HFFc6 (cell line): ENCODE measurements around the gene KRT84. TPM values are rescaled to one million over a fixed set of nuclear protein-coding genes. Genes with fewer than 3 reads are reported as not detected.

Source experiments
- DNase-seq: peaks from one replicate; pipeline ENCODE4 v3.0.0-alpha.2; 2018
- H3K27ac Mint-ChIP-seq: 2 replicates; pipeline ENCODE4 v1.8.0; 2020; ENCODE audit warnings: mild to moderate bottlenecking, mixed read lengths
- H3K27me3 Mint-ChIP-seq: 2 replicates; pipeline ENCODE4 v1.8.0; 2021; ENCODE audit warnings: mild to moderate bottlenecking, moderate library complexity, mixed read lengths; ENCODE audit not compliant: insufficient read depth
- H3K36me3 Mint-ChIP-seq: 2 replicates; pipeline ENCODE4 v1.8.0; 2021; ENCODE audit warnings: low read depth, mixed read lengths
- H3K4me1 Mint-ChIP-seq: 2 replicates; pipeline ENCODE4 v1.8.0; 2020; ENCODE audit warnings: low read depth, mixed read lengths
- H3K4me3 Mint-ChIP-seq: 2 replicates; pipeline ENCODE4 v1.8.0; 2020; ENCODE audit warnings: mild to moderate bottlenecking, moderate library complexity, mixed read lengths
- H3K9me3 Mint-ChIP-seq: 2 replicates; pipeline ENCODE4 v1.8.0; 2020; ENCODE audit warnings: mild to moderate bottlenecking, mixed read lengths
- CTCF ChIP-seq: fragments of 200-600 bp; sonication (generic); IDR thresholded peaks from 2 replicates; pipeline ENCODE4 v1.5.0; 2021; ENCODE audit warnings: antibody characterized with exemption, mild to moderate bottlenecking
- total RNA-seq, 6 experiments: library from RNA; stranded (reverse); fragmentation: NEBNext Ultra II Directional; extraction: Animal tissue kit (Norgen Biotek cat#: 25700); gene quantifications; 2 replicates in 1 of 6; 3 replicates in 5 of 6; pipeline ENCODE4 v1.2.3, GENCODE V29; 2021

KRT84 gene
- total RNA-seq, 6 experiments from 2014 or later: not detected

DNA sequence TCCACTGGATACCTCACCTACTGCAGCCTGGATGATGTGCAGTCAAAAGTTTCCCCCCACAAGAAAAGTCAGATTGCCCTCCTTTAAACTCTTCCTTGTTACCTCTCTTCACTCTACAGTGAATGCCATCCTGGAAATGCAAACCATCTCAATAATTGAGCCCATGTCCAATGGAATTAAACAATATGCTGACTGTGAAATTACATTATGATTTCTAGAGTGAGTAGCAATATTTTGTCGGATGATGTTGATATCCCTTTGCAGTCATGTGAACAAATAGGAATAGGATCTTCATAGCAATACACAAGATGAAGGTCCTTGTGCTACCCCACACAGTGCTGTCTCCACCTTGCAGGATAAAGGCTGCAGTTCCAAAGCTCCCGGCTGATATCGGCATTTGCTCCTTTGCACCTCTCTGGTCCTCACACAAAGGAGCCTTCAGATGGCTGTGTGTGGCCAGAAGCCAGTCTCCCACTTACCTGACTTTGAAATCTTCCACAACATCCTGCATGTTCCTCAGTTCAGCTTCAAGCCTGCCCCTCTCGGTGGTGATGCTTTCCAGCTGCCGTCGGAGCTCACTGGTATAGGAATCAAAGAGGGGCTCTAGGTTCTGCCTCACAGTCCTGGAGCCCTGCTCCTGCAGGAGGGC is 47.2 kb upstream of the KRT84 start:
- peaks cover 24% of the 10 kb centered on the region for H3K4me1 Mint-ChIP-seq
- H3K27me3 Mint-ChIP-seq: peaks cover 46% of the 10 kb centered on the region
- H3K36me3 Mint-ChIP-seq: no peaks in the 10 kb centered on the region
- no peak overlapping the region for H3K4me3 Mint-ChIP-seq
- TF ChIP-seq CTCF: no peak
- H3K27ac Mint-ChIP-seq: no peak overlapping the region
- DNase-seq: no peak
- H3K9me3 Mint-ChIP-seq: no peaks in the 10 kb centered on the region

DNA sequence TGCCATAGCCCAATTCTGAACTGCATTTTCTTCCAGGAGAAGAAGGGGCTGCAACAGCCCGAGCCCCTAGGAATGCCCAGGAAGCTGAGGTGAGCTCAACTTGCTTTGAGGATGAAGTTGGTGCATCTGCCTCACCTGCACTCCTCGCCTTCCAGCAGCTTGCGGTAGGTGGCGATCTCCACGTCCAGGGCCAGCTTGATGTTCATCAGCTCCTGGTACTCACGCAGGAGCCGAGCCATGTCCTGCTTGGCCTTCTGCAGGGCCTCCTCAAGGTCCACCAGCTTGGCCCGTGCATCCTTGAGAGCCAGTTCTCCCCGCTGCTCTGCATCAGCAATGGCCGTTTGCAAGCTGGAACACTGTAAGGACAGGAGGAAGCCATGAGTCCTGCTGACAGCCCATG is 42.7 kb upstream of the KRT84 start:
- H3K4me1 Mint-ChIP-seq: no peaks in the 10 kb centered on the region
- no peaks in the 10 kb centered on the region for H3K36me3 Mint-ChIP-seq
- H3K27me3 Mint-ChIP-seq: peaks cover 58% of the 10 kb centered on the region

DNA sequence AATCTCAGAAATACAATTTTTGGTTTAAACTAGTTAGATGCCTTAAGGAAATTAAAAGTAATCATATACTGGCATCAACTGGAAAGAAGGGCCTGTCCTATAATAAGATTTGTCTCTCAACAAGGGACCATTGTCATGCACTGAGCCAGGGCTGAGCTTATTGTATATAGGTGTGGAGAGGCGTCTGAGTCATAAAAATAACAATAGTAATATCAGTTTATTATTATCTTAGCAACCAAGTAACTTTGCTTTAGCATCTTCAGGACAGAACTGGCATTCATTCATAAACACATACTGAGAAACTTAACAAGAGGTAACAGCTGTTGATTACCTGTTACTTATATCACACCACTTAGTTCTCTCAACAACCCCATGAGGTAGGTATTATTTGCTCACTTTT is 41.6 kb upstream of the KRT84 start:
- DNase-seq: no peak
- H3K27ac Mint-ChIP-seq: no peak overlapping the region
- no peak overlapping the region for H3K4me3 Mint-ChIP-seq
- peaks cover 64% of the 10 kb centered on the region for H3K27me3 Mint-ChIP-seq
- H3K9me3 Mint-ChIP-seq: no peaks in the 10 kb centered on the region
- H3K4me1 Mint-ChIP-seq: no peaks in the 10 kb centered on the region
- TF ChIP-seq CTCF: no peak
- H3K36me3 Mint-ChIP-seq: no peaks in the 10 kb centered on the region

More for the DNA sequence above, 42.7 kb upstream of the KRT84 start:
- Mint-ChIP-seq H3K4me3 (no peak overlapping the region), H3K9me3 (no peaks in the 10 kb centered on the region), H3K27ac (no peak overlapping the region)
- TF ChIP-seq CTCF: no peak
- DNase-seq: no peak

- Mint-ChIP-seq H3K4me1 (no peaks in the 10 kb centered on the region), H3K36me3 (no peaks in the 10 kb centered on the region), H3K27ac (no peak overlapping the region), H3K4me3 (no peak overlapping the region), H3K9me3 (no peaks in the 10 kb centered on the region), H3K27me3 (peaks cover 68% of the 10 kb centered on the region)
- no peak for DNase-seq
- no peak for TF ChIP-seq CTCF
These were observed 40.6 kb upstream of the KRT84 start for GRCh38 chr12:52426034-52426433.

GRCh38 chr12:52425466-52425865 is 40.0 kb upstream of the KRT84 start:
- Mint-ChIP-seq H3K27me3 (peaks cover 66% of the 10 kb centered on the region), H3K36me3 (no peaks in the 10 kb centered on the region), H3K9me3 (no peaks in the 10 kb centered on the region), H3K4me1 (no peaks in the 10 kb centered on the region), H3K27ac (no peak overlapping the region), H3K4me3 (no peak overlapping the region)
- no peak for TF ChIP-seq CTCF
- no peak for DNase-seq
